ENCODE measurements around the gene IL2. TPM values are rescaled to one million over a fixed set of nuclear protein-coding genes. Genes with fewer than 3 reads are reported as not detected.

Gene IL2
- total RNA-seq, 2 donors from 2014 or later: not detected

DNA sequence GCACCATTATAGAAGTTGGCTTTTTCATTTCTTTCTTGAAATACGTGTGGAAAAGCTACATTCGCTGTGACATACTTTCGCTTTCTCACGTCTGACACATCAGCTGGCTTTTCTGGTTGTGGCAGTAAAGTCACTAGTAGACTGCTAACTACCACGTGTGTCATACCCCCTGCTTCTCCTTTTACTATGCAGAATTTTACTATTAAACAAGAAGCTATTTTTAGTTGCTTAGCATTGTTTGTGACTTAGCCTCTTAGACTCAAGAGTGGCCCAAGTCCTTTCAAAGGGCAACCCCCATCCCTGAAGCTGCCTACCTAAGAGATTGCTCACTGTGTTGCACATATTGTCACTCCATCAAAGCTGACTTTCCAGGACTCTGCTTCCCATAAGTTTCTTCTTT is 2.1 kb upstream of the IL2 start:
- peaks cover 22% of the 10 kb centered on the region for H3K4me1 Mint-ChIP-seq
- H3K4me1 ChIP-seq (ENCODE audit: control insufficient read depth, insufficient read depth, low read length): peaks cover 2% of the 10 kb centered on the region
- no peak overlapping the region for H3K4me3 ChIP-seq (ENCODE audit: low read length)
- no peaks in the 10 kb centered on the region for H3K27me3 Mint-ChIP-seq (ENCODE audit: insufficient read depth)
- H3K9ac ChIP-seq (ENCODE audit: extremely low read depth, low read length, poor library complexity, severe bottlenecking): no peak overlapping the region
- H3K27me3 ChIP-seq (ENCODE audit: control insufficient read depth, insufficient read depth, low read length, poor library complexity, severe bottlenecking): no peaks in the 10 kb centered on the region
- TF ChIP-seq, protein P1, sequence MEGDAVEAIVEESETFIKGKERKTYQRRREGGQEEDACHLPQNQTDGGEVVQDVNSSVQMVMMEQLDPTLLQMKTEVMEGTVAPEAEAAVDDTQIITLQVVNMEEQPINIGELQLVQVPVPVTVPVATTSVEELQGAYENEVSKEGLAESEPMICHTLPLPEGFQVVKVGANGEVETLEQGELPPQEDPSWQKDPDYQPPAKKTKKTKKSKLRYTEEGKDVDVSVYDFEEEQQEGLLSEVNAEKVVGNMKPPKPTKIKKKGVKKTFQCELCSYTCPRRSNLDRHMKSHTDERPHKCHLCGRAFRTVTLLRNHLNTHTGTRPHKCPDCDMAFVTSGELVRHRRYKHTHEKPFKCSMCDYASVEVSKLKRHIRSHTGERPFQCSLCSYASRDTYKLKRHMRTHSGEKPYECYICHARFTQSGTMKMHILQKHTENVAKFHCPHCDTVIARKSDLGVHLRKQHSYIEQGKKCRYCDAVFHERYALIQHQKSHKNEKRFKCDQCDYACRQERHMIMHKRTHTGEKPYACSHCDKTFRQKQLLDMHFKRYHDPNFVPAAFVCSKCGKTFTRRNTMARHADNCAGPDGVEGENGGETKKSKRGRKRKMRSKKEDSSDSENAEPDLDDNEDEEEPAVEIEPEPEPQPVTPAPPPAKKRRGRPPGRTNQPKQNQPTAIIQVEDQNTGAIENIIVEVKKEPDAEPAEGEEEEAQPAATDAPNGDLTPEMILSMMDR (conservative IDR thresholded peaks at IDR 0.05): no peak
- no peaks in the 10 kb centered on the region for H3K36me3 ChIP-seq (ENCODE audit: control insufficient read depth, insufficient read depth, low read length)
- no peak overlapping the region for H3K4me3 Mint-ChIP-seq
- H3K9me3 ChIP-seq (ENCODE audit: control insufficient read depth, low read length): no peaks in the 10 kb centered on the region
- no peak overlapping the region for H3K27ac ChIP-seq (ENCODE audit: low read depth, low read length)
- H3K36me3 Mint-ChIP-seq (ENCODE audit: low read depth): no peaks in the 10 kb centered on the region
- no peak overlapping the region for H3K27ac Mint-ChIP-seq
- WGBS, 2 experiments (ENCODE audit: insufficient coverage in 1 of 2, insufficient read length in 1 of 2): 53 to 59% methylated on average over 4 to 5 of the region's 5 CpGs
- peak; percentile 52 for DNase-seq
- H3K9me3 Mint-ChIP-seq: peaks cover 5% of the 10 kb centered on the region

DNA sequence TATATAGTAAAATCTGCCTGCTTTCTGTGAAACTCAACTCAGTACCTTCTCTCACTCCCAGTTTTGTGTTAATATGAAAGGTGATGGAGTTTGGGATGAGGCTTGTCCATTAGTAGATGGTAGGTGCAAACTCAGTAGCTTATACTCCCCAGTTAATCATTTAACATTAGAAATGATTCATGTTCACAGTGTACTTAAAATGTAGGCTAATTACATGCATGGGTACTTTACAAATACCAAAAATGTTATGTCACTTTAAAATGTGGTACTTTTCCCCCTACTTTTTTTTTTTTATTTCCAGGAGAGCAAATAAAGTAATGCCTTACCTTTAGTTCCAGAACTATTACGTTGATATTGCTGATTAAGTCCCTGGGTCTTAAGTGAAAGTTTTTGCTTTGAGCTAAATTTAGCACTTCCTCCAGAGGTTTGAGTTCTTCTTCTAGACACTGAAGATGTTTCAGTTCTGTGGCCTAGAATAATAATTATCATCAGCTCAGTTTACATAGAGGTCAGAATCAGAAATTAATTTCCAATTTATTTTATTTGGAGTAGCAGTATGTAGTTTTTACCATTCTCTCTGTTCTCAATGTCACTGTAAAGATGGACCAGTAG is 3.0 kb downstream of the IL2 start:
- Histone ChIP-seq H3K4me3 (ENCODE audit: low read length) (no peak overlapping the region), H3K27me3 (ENCODE audit: control insufficient read depth, insufficient read depth, low read length, poor library complexity, severe bottlenecking) (no peaks in the 10 kb centered on the region), H3K36me3 (ENCODE audit: control insufficient read depth, insufficient read depth, low read length) (no peaks in the 10 kb centered on the region), H3K9me3 (ENCODE audit: control insufficient read depth, low read length) (no peaks in the 10 kb centered on the region), H3K4me1 (ENCODE audit: control insufficient read depth, insufficient read depth, low read length) (peaks cover 2% of the 10 kb centered on the region), H3K9ac (ENCODE audit: extremely low read depth, low read length, poor library complexity, severe bottlenecking) (no peak overlapping the region), H3K27ac (ENCODE audit: low read depth, low read length) (no peak overlapping the region)
- no peak for DNase-seq
- Mint-ChIP-seq H3K4me1 (peaks cover 17% of the 10 kb centered on the region), H3K27ac (no peak overlapping the region), H3K27me3 (ENCODE audit: insufficient read depth) (no peaks in the 10 kb centered on the region), H3K4me3 (no peak overlapping the region), H3K36me3 (ENCODE audit: low read depth) (no peaks in the 10 kb centered on the region), H3K9me3 (no peaks in the 10 kb centered on the region)
- TF ChIP-seq, protein P1 (conservative IDR thresholded peaks at IDR 0.05): no peak
- 88% methylated on average over 1 of the region's 1 CpG; no CpG with 5 or more reads in 1 of the 2 experiments for WGBS, 2 experiments (ENCODE audit: insufficient coverage in 1 of 2, insufficient read length in 1 of 2)

DNA sequence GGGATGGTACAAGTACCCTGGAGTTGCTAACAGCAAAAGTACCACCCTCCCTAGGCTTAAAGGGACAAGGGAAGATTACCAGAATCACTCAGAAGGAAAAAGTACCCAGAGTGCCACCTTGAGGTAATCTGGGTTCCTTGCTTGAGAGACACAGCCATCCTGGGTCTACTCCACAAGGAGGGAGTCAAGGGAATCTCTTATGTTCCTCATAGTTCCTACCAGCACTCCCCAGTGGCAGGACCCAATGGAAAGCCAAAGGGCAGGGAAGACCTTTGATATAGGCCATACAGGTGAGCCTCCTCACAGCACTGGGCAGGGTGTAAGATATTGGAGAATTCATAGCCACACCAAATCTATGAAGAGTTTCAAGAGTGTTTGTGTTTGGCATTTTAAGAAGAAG is 5.7 kb downstream of the IL2 start:
- H3K9me3 ChIP-seq (ENCODE audit: control insufficient read depth, low read length): no peaks in the 10 kb centered on the region
- Mint-ChIP-seq H3K27ac (no peak overlapping the region), H3K4me1 (no peaks in the 10 kb centered on the region), H3K9me3 (no peaks in the 10 kb centered on the region), H3K4me3 (no peak overlapping the region), H3K36me3 (ENCODE audit: low read depth) (no peaks in the 10 kb centered on the region), H3K27me3 (ENCODE audit: insufficient read depth) (no peaks in the 10 kb centered on the region)
- H3K36me3 ChIP-seq (ENCODE audit: control insufficient read depth, insufficient read depth, low read length): no peaks in the 10 kb centered on the region
- no peak overlapping the region for H3K4me3 ChIP-seq (ENCODE audit: low read length)
- DNase-seq: peak; percentile 86
- H3K4me1 ChIP-seq (ENCODE audit: control insufficient read depth, insufficient read depth, low read length): peaks cover 2% of the 10 kb centered on the region
- H3K9ac ChIP-seq (ENCODE audit: extremely low read depth, low read length, poor library complexity, severe bottlenecking): no peak overlapping the region
- H3K27me3 ChIP-seq (ENCODE audit: control insufficient read depth, insufficient read depth, low read length, poor library complexity, severe bottlenecking): no peaks in the 10 kb centered on the region
- H3K27ac ChIP-seq (ENCODE audit: low read depth, low read length): no peak overlapping the region
- TF ChIP-seq, protein P1 (conservative IDR thresholded peaks at IDR 0.05): peak; percentile 80

Measured in endodermal cell (in vitro differentiated cells).